HCT116 (cell line): ENCODE measurements around the gene PRR3. TPM values are rescaled to one million over a fixed set of nuclear protein-coding genes. Genes with fewer than 3 reads are reported as not detected.

Experiments used
- ATAC-seq: fragments of 200-7000 bp; cut with Tn5 transposase; 2 replicates; pipeline ENCODE4 v1.9.1; 2020; ENCODE audit warnings: mild to moderate bottlenecking, moderate library complexity
- BruUV-seq: library from RNA; stranded (reverse); fragments of 400-500 nt; replicated peaks from 2 replicates; lab custom pipeline; 2021; lab: Mats Ljungman, UMichigan
- CTCF ChIA-PET: fragments of 300-600 bp; sonication (Branson Sonifier 250); formaldehyde crosslinking; loops from one replicate; lab custom pipeline; 2021; ENCODE audit warnings: antibody characterized with exemption; lab: Charles Lee
- POLR2A ChIA-PET: fragments of 300-600, 350-600 bp; sonication (Branson Sonifier 250); formaldehyde crosslinking; loops from one replicate; lab custom pipeline; 2021; ENCODE audit warnings: antibody characterized with exemption; lab: Charles Lee
- RAD21 ChIA-PET, 2 experiments: fragments of 300-600 bp; sonication (Branson Sonifier 250); formaldehyde crosslinking; loops; one replicate each; lab custom pipeline; 2023; ENCODE audit warnings: low total read pairs in 2 of 2; ENCODE audit not compliant: uncharacterized antibody in 2 of 2, unreplicated experiment in 2 of 2, low non-redundant PET in 1 of 2; lab: Charles Lee
- DNase-seq: peaks from one replicate; pipeline ENCODE4 v3.0.0-alpha.2; 2010; ENCODE audit warnings: low read depth, low spot score
- H2AFZ ChIP-seq: fragments of 200-600 bp; shearing (Covaris generic), sonication (generic); 2 replicates; pipeline ENCODE4 v1.6.1; 2017; ENCODE audit warnings: low read depth, mixed run types, mixed read lengths, antibody characterized with exemption, low read length; ENCODE audit not compliant: poor library complexity, severe bottlenecking
- H3K27ac ChIP-seq: 2 replicates; pipeline ENCODE4 v1.5.1; 2012; ENCODE audit warnings: low read depth, low read length
- H3K27me3 ChIP-seq: fragments of 200-600 bp; sonication (generic); 2 replicates; pipeline ENCODE4 v1.6.1; 2016; ENCODE audit warnings: mixed run types, low read length, mixed read lengths; ENCODE audit not compliant: insufficient read depth
- H3K36me3 ChIP-seq, 2 experiments: fragments of 200-500 bp in 1 of 2; fragments of 200-600 bp in 1 of 2; sonication (Bioruptor generic) in 1 of 2; sonication (generic) in 1 of 2; 2 replicates each; pipeline versions ENCODE4 v1.5.1 to v1.6.1; 2014 to 2016; ENCODE audit warnings: low read length in 2 of 2, inconsistent platforms in 1 of 2, mixed read lengths in 1 of 2, mixed run types in 1 of 2; ENCODE audit not compliant: insufficient read depth in 2 of 2, control insufficient read depth in 1 of 2
- H3K4me1 ChIP-seq, 2 experiments: fragments of 200-600 bp in 1 of 2; sonication (generic) in 1 of 2; 2 replicates each; pipeline versions ENCODE4 v1.5.1 to v1.6.1; 2012 to 2017; ENCODE audit warnings: low read length in 2 of 2, inconsistent platforms in 1 of 2, mild to moderate bottlenecking in 1 of 2, mixed read lengths in 1 of 2, mixed run types in 1 of 2, moderate library complexity in 1 of 2; ENCODE audit not compliant: insufficient read depth in 2 of 2, control insufficient read depth in 1 of 2
- H3K4me2 ChIP-seq: fragments of 200-600 bp; sonication (generic); 2 replicates; pipeline ENCODE4 v1.6.1; 2017; ENCODE audit warnings: mixed run types, low read length, mixed read lengths
- H3K4me3 ChIP-seq, 2 experiments: fragments of 200-600 bp in 1 of 2; sonication (generic) in 1 of 2; replicated peaks in 1 of 2; 2 replicates each; pipeline ENCODE4 v1.5.1; 2011 to 2016; ENCODE audit warnings: low read length in 2 of 2, control low read depth in 1 of 2, low read depth in 1 of 2, mild to moderate bottlenecking in 1 of 2, mixed read lengths in 1 of 2, mixed run types in 1 of 2
- H3K79me2 ChIP-seq: fragments of 200-600 bp; sonication (generic); 2 replicates; pipeline ENCODE4 v1.6.1; 2017; ENCODE audit warnings: mild to moderate bottlenecking, mixed run types, low read length, moderate library complexity, mixed read lengths; ENCODE audit not compliant: insufficient read depth
- H3K9ac ChIP-seq: fragments of 200-600 bp; sonication (generic); 2 replicates; pipeline ENCODE4 v1.6.1; 2016; ENCODE audit warnings: low read length, mixed read lengths
- H3K9me2 ChIP-seq: fragments of 200-600 bp; sonication (generic), shearing (Covaris generic); 2 replicates; pipeline ENCODE4 v1.6.1; 2017; ENCODE audit warnings: mixed run types, mild to moderate bottlenecking, moderate library complexity; ENCODE audit not compliant: insufficient read depth
- H3K9me3 ChIP-seq, 2 experiments: fragments of 200-500 bp in 1 of 2; fragments of 200-600 bp in 1 of 2; sonication (Bioruptor generic) in 1 of 2; sonication (generic) in 1 of 2; 2 replicates each; pipeline ENCODE4 v1.6.1; 2014 to 2017; ENCODE audit warnings: low read length in 2 of 2, mixed read lengths in 2 of 2, inconsistent platforms in 1 of 2, low read depth in 1 of 2, mild to moderate bottlenecking in 1 of 2, mixed run types in 1 of 2, moderate library complexity in 1 of 2; ENCODE audit not compliant: control insufficient read depth in 1 of 2, insufficient read depth in 1 of 2
- H4K20me1 ChIP-seq: fragments of 200-600 bp; sonication (generic), shearing (Covaris generic); 2 replicates; pipeline ENCODE4 v1.6.1; 2017; ENCODE audit warnings: mixed run types, mild to moderate bottlenecking, moderate library complexity; ENCODE audit not compliant: insufficient read depth
- CBX3 ChIP-seq: IDR thresholded peaks from 2 replicates; pipeline ENCODE4 v1.6.1; 2012; ENCODE audit warnings: low read depth
- EGR1 ChIP-seq: IDR thresholded peaks from 2 replicates; pipeline ENCODE4 v1.6.1; 2012; ENCODE audit warnings: low read depth
- ELF1 ChIP-seq: IDR thresholded peaks from 2 replicates; pipeline ENCODE4 v1.6.1; 2012; ENCODE audit warnings: low read depth, borderline replicate concordance
- EZH2 ChIP-seq: fragments of 200-600 bp; sonication (generic); IDR thresholded peaks from 2 replicates; pipeline ENCODE4 v1.6.1; 2017; ENCODE audit warnings: antibody characterized with exemption, mixed run types
- EZH2phosphoT487 ChIP-seq: fragments of 200-600 bp; IDR thresholded peaks from 2 replicates; pipeline ENCODE4 v1.6.1; 2018; ENCODE audit warnings: antibody characterized with exemption, borderline replicate concordance
- FOSL1 ChIP-seq: IDR thresholded peaks from 2 replicates; pipeline ENCODE4 v1.6.1; 2012; ENCODE audit warnings: low read depth
- JUND ChIP-seq: IDR thresholded peaks from 2 replicates; pipeline ENCODE4 v1.6.1; 2012
- POLR2A ChIP-seq: IDR thresholded peaks from 2 replicates; pipeline ENCODE4 v1.7.0; 2011; ENCODE audit warnings: borderline replicate concordance; ENCODE audit not compliant: insufficient read depth, insufficient read length; ENCODE audit errors: extremely low read depth
- RAD21 ChIP-seq: IDR thresholded peaks from 2 replicates; pipeline ENCODE4 v1.6.1; 2012; ENCODE audit warnings: low read depth, mild to moderate bottlenecking
- SP1 ChIP-seq: IDR thresholded peaks from 2 replicates; pipeline ENCODE4 v1.6.1; 2012; ENCODE audit warnings: low read depth
- SRF ChIP-seq: IDR thresholded peaks from 2 replicates; pipeline ENCODE4 v1.6.1; 2012; ENCODE audit warnings: low read depth
- ZFX ChIP-seq: fragments of 450-650 bp; IDR thresholded peaks from 2 replicates; pipeline ENCODE4 v1.6.1; 2017
- ZNF274 ChIP-seq: fragments of 200-500 bp; sonication (Bioruptor generic); IDR thresholded peaks from 2 replicates; pipeline ENCODE4 v1.6.1; 2014; ENCODE audit warnings: mild to moderate bottlenecking, low read depth, low read length, inconsistent platforms
- intact Hi-C: fragments of 100-400 bp; cut with micrococcal nuclease; formaldehyde crosslinking; loops from 2 replicates; pipeline ENCODE4 v1.10.0; 2022
- total RNA-seq: library from RNA; stranded (reverse); gene quantifications from one replicate; pipeline ENCODE4 v1.2.1, GENCODE V29; 2021; ENCODE audit not compliant: unreplicated experiment
- TF ChIP-seq, protein P1 (sequence below): IDR thresholded peaks from 2 replicates; pipeline ENCODE4 v1.6.1; 2012; ENCODE audit warnings: low read depth
- TF ChIP-seq, protein P2 (sequence below): IDR thresholded peaks from 2 replicates; pipeline ENCODE4 v1.6.1; 2011; ENCODE audit warnings: mild to moderate bottlenecking, low read length, moderate library complexity; ENCODE audit not compliant: insufficient replicate concordance; ENCODE audit errors: extremely low read depth

The PRR3 gene
- total RNA-seq, 1 experiment from 2014 or later = 16.7 TPM

DNA sequence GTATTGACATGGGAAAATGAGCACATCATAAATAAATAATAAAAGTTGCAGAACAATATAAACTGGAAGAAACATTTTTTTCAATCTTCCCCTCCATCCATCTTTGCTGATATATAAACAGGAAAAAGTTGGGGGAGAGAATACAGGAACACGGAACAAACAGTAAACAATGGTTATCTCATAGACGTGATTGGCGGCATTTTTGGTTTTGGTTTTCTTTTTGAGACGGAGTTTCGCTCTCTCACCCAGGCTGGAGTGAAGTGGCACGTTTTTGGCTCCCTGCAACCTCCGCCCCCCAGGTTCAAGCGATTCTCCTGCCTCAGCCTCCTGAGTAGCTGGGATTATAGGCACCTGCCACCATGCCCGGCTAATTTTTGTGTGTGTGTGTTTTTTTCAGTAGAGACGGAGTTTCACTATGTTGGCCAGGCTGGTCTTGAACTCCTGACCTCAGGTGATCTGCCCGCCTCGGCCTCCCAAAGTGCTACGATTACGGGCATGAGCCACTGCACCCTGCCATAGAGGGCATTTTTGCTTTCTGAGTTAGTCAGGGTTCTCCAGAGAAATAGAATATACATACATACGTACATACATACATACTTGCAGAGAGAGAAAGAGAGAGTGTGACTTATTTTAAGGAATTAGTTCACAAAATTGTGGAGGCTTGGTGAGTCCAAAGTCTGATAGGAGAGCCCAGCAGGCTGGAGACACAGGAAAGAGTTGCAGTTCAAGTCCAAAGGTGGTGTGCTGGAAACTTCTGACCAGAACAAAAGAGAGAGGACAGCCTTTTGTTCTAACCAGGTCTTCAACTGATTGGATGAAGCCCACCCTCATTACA, 23.4 kb upstream of the PRR3 start:
- H3K9me2 ChIP-seq = no peaks in the 10 kb centered on the region
- POLR2A ChIA-PET = interaction anchor here (0.6 to 1.4 kb wide), 3 partner anchors 11 to 43 kb away, joined by 3 to 4 read pairs (median 4); no protein-coding TSS in a partner anchor
- H3K27me3 ChIP-seq = no peaks in the 10 kb centered on the region
- H3K27ac ChIP-seq = no peak overlapping the region
- H2AFZ ChIP-seq = no peak overlapping the region
- DNase-seq (no peak), ATAC-seq (no peak)
- RAD21 ChIA-PET = no interaction called here
- intact Hi-C loops = no loop called here
- H4K20me1 ChIP-seq = no peaks in the 10 kb centered on the region
- H3K4me1 ChIP-seq = peaks cover 0 to 4% of the 10 kb centered on the region in 2 experiments; a peak in 2 of 4 replicates
- no peaks in the 10 kb centered on the region for H3K36me3 ChIP-seq
- H3K9ac ChIP-seq = no peak overlapping the region
- no peaks in the 10 kb centered on the region for H3K79me2 ChIP-seq
- H3K4me2 ChIP-seq = no peak overlapping the region
- CTCF ChIA-PET = interaction anchor here (1.1 to 1.5 kb wide), 2 partner anchors 51 to 80 kb away, joined by 4 to 24 read pairs; no protein-coding TSS in a partner anchor
- TF ChIP-seq RAD21 = no peak
- TF ChIP-seq ZNF274 = no peak
- no peak for TF ChIP-seq EZH2
- no peak for TF ChIP-seq SP1
- no peak for TF ChIP-seq EGR1
- no peak for TF ChIP-seq EZH2phosphoT487
- TF ChIP-seq CBX3 = no peak
- H3K4me3 ChIP-seq = no peak overlapping the region
- no TSS peak for BruUV-seq
- no peaks in the 10 kb centered on the region for H3K9me3 ChIP-seq

DNA sequence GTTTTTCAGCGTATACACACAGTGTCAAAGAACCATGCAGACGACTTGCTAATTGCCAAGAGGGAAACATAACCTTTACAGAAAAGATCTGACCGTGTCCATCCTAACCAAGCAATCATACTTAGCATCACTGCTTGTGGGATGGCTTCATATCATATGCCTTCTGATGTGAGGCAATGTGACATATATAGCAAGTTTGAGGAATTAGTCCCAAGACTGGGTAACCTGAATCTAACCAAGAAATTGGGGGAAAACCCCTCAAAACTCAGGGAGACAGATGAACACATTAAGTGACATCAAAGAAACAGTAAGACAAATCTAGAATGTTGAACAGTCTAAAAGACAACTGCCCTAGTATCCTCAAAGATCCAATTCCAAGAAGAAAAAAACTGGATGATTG, 19.2 kb upstream of the PRR3 start:
- H4K20me1 ChIP-seq = no peaks in the 10 kb centered on the region
- no peaks in the 10 kb centered on the region for H3K9me3 ChIP-seq
- BruUV-seq = no TSS peak
- RAD21 ChIA-PET = no interaction called here
- no peak overlapping the region for H2AFZ ChIP-seq
- H3K4me2 ChIP-seq = no peak overlapping the region
- peaks cover 0 to 7% of the 10 kb centered on the region in 2 experiments; a peak in 2 of 4 replicates for H3K4me1 ChIP-seq
- H3K27me3 ChIP-seq = no peaks in the 10 kb centered on the region
- H3K36me3 ChIP-seq = no peaks in the 10 kb centered on the region
- H3K9me2 ChIP-seq = no peaks in the 10 kb centered on the region
- no peaks in the 10 kb centered on the region for H3K79me2 ChIP-seq
- POLR2A ChIA-PET = no interaction called here
- intact Hi-C loops = no loop called here
- CTCF ChIA-PET = no interaction called here
- no peak overlapping the region for H3K4me3 ChIP-seq
- no peak overlapping the region for H3K9ac ChIP-seq
- ATAC-seq (no peak), DNase-seq (no peak)
- H3K27ac ChIP-seq = no peak overlapping the region
- TF ChIP-seq JUND (no peak), ELF1 (no peak), EZH2 (no peak), SRF (no peak), ZFX (no peak), FOSL1 (no peak), POLR2A (no peak), RAD21 (no peak)
- TF ChIP-seq, protein P1, sequence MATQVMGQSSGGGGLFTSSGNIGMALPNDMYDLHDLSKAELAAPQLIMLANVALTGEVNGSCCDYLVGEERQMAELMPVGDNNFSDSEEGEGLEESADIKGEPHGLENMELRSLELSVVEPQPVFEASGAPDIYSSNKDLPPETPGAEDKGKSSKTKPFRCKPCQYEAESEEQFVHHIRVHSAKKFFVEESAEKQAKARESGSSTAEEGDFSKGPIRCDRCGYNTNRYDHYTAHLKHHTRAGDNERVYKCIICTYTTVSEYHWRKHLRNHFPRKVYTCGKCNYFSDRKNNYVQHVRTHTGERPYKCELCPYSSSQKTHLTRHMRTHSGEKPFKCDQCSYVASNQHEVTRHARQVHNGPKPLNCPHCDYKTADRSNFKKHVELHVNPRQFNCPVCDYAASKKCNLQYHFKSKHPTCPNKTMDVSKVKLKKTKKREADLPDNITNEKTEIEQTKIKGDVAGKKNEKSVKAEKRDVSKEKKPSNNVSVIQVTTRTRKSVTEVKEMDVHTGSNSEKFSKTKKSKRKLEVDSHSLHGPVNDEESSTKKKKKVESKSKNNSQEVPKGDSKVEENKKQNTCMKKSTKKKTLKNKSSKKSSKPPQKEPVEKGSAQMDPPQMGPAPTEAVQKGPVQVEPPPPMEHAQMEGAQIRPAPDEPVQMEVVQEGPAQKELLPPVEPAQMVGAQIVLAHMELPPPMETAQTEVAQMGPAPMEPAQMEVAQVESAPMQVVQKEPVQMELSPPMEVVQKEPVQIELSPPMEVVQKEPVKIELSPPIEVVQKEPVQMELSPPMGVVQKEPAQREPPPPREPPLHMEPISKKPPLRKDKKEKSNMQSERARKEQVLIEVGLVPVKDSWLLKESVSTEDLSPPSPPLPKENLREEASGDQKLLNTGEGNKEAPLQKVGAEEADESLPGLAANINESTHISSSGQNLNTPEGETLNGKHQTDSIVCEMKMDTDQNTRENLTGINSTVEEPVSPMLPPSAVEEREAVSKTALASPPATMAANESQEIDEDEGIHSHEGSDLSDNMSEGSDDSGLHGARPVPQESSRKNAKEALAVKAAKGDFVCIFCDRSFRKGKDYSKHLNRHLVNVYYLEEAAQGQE = no peak
- TF ChIP-seq, protein P2, sequence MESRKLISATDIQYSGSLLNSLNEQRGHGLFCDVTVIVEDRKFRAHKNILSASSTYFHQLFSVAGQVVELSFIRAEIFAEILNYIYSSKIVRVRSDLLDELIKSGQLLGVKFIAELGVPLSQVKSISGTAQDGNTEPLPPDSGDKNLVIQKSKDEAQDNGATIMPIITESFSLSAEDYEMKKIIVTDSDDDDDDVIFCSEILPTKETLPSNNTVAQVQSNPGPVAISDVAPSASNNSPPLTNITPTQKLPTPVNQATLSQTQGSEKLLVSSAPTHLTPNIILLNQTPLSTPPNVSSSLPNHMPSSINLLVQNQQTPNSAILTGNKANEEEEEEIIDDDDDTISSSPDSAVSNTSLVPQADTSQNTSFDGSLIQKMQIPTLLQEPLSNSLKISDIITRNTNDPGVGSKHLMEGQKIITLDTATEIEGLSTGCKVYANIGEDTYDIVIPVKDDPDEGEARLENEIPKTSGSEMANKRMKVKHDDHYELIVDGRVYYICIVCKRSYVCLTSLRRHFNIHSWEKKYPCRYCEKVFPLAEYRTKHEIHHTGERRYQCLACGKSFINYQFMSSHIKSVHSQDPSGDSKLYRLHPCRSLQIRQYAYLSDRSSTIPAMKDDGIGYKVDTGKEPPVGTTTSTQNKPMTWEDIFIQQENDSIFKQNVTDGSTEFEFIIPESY = no peak
